K562 treated with DMSO at 1 percent for 4 hours (cell line): Measurements from ENCODE around the gene TENM3. TPM values are rescaled to one million over a fixed set of nuclear protein-coding genes. Genes with fewer than 3 reads are reported as not detected.

Source experiments
- total RNA-seq: library from RNA; unstranded; fragments of 300-600 nt; gene quantifications from 2 replicates; pipeline ENCODE4 v1.2.3, GENCODE V29; 2022; ENCODE audit not compliant: insufficient read depth

Gene TENM3
- total RNA-seq, result not detected in 2 replicates

GRCh38 chr4:182243204-182243603, at the start of gene TENM3:
TENM3 (plus strand) TSS chr4:182243402; CDS start chr4:182324021, 80,619 bp downstream.

